HCT116 (cell line): ENCODE measurements around the gene P4HA2. TPM values are rescaled to one million over a fixed set of nuclear protein-coding genes. Genes with fewer than 3 reads are reported as not detected.

Source experiments
- ATAC-seq: fragments of 200-7000 bp; cut with Tn5 transposase; 2 replicates; pipeline ENCODE4 v1.9.1; 2020; ENCODE audit warnings: mild to moderate bottlenecking, moderate library complexity
- BruUV-seq: library from RNA; stranded (reverse); fragments of 400-500 nt; replicated peaks from 2 replicates; lab custom pipeline; 2021; lab: Mats Ljungman, UMichigan
- CTCF ChIA-PET: fragments of 300-600 bp; sonication (Branson Sonifier 250); formaldehyde crosslinking; loops from one replicate; lab custom pipeline; 2021; ENCODE audit warnings: antibody characterized with exemption; lab: Charles Lee
- POLR2A ChIA-PET: fragments of 300-600, 350-600 bp; sonication (Branson Sonifier 250); formaldehyde crosslinking; loops from one replicate; lab custom pipeline; 2021; ENCODE audit warnings: antibody characterized with exemption; lab: Charles Lee
- RAD21 ChIA-PET, 2 experiments: fragments of 300-600 bp; sonication (Branson Sonifier 250); formaldehyde crosslinking; loops; one replicate each; lab custom pipeline; 2023; ENCODE audit warnings: low total read pairs in 2 of 2; ENCODE audit not compliant: uncharacterized antibody in 2 of 2, unreplicated experiment in 2 of 2, low non-redundant PET in 1 of 2; lab: Charles Lee
- DNase-seq: peaks from one replicate; pipeline ENCODE4 v3.0.0-alpha.2; 2010; ENCODE audit warnings: low read depth, low spot score
- H2AFZ ChIP-seq: fragments of 200-600 bp; shearing (Covaris generic), sonication (generic); 2 replicates; pipeline ENCODE4 v1.6.1; 2017; ENCODE audit warnings: low read depth, mixed run types, mixed read lengths, antibody characterized with exemption, low read length; ENCODE audit not compliant: poor library complexity, severe bottlenecking
- H3K27ac ChIP-seq: 2 replicates; pipeline ENCODE4 v1.5.1; 2012; ENCODE audit warnings: low read depth, low read length
- H3K27me3 ChIP-seq: fragments of 200-600 bp; sonication (generic); 2 replicates; pipeline ENCODE4 v1.6.1; 2016; ENCODE audit warnings: mixed run types, low read length, mixed read lengths; ENCODE audit not compliant: insufficient read depth
- H3K36me3 ChIP-seq, 2 experiments: fragments of 200-500 bp in 1 of 2; fragments of 200-600 bp in 1 of 2; sonication (Bioruptor generic) in 1 of 2; sonication (generic) in 1 of 2; 2 replicates each; pipeline versions ENCODE4 v1.5.1 to v1.6.1; 2014 to 2016; ENCODE audit warnings: low read length in 2 of 2, inconsistent platforms in 1 of 2, mixed read lengths in 1 of 2, mixed run types in 1 of 2; ENCODE audit not compliant: insufficient read depth in 2 of 2, control insufficient read depth in 1 of 2
- H3K4me1 ChIP-seq, 2 experiments: fragments of 200-600 bp in 1 of 2; sonication (generic) in 1 of 2; 2 replicates each; pipeline versions ENCODE4 v1.5.1 to v1.6.1; 2012 to 2017; ENCODE audit warnings: low read length in 2 of 2, inconsistent platforms in 1 of 2, mild to moderate bottlenecking in 1 of 2, mixed read lengths in 1 of 2, mixed run types in 1 of 2, moderate library complexity in 1 of 2; ENCODE audit not compliant: insufficient read depth in 2 of 2, control insufficient read depth in 1 of 2
- H3K4me2 ChIP-seq: fragments of 200-600 bp; sonication (generic); 2 replicates; pipeline ENCODE4 v1.6.1; 2017; ENCODE audit warnings: mixed run types, low read length, mixed read lengths
- H3K4me3 ChIP-seq, 2 experiments: fragments of 200-600 bp in 1 of 2; sonication (generic) in 1 of 2; replicated peaks in 1 of 2; 2 replicates each; pipeline ENCODE4 v1.5.1; 2011 to 2016; ENCODE audit warnings: low read length in 2 of 2, control low read depth in 1 of 2, low read depth in 1 of 2, mild to moderate bottlenecking in 1 of 2, mixed read lengths in 1 of 2, mixed run types in 1 of 2
- H3K79me2 ChIP-seq: fragments of 200-600 bp; sonication (generic); 2 replicates; pipeline ENCODE4 v1.6.1; 2017; ENCODE audit warnings: mild to moderate bottlenecking, mixed run types, low read length, moderate library complexity, mixed read lengths; ENCODE audit not compliant: insufficient read depth
- H3K9ac ChIP-seq: fragments of 200-600 bp; sonication (generic); 2 replicates; pipeline ENCODE4 v1.6.1; 2016; ENCODE audit warnings: low read length, mixed read lengths
- H3K9me2 ChIP-seq: fragments of 200-600 bp; sonication (generic), shearing (Covaris generic); 2 replicates; pipeline ENCODE4 v1.6.1; 2017; ENCODE audit warnings: mixed run types, mild to moderate bottlenecking, moderate library complexity; ENCODE audit not compliant: insufficient read depth
- H3K9me3 ChIP-seq, 2 experiments: fragments of 200-500 bp in 1 of 2; fragments of 200-600 bp in 1 of 2; sonication (Bioruptor generic) in 1 of 2; sonication (generic) in 1 of 2; 2 replicates each; pipeline ENCODE4 v1.6.1; 2014 to 2017; ENCODE audit warnings: low read length in 2 of 2, mixed read lengths in 2 of 2, inconsistent platforms in 1 of 2, low read depth in 1 of 2, mild to moderate bottlenecking in 1 of 2, mixed run types in 1 of 2, moderate library complexity in 1 of 2; ENCODE audit not compliant: control insufficient read depth in 1 of 2, insufficient read depth in 1 of 2
- H4K20me1 ChIP-seq: fragments of 200-600 bp; sonication (generic), shearing (Covaris generic); 2 replicates; pipeline ENCODE4 v1.6.1; 2017; ENCODE audit warnings: mixed run types, mild to moderate bottlenecking, moderate library complexity; ENCODE audit not compliant: insufficient read depth
- EGR1 ChIP-seq: IDR thresholded peaks from 2 replicates; pipeline ENCODE4 v1.6.1; 2012; ENCODE audit warnings: low read depth
- EZH2 ChIP-seq: fragments of 200-600 bp; sonication (generic); IDR thresholded peaks from 2 replicates; pipeline ENCODE4 v1.6.1; 2017; ENCODE audit warnings: antibody characterized with exemption, mixed run types
- POLR2AphosphoS5 ChIP-seq: IDR thresholded peaks from 2 replicates; pipeline ENCODE4 v1.6.1; 2011; ENCODE audit warnings: mild to moderate bottlenecking, low read depth, low read length, moderate library complexity
- SIN3A ChIP-seq: IDR thresholded peaks from 2 replicates; pipeline ENCODE4 v1.6.1; 2012; ENCODE audit warnings: low read depth
- TCF7L2 ChIP-seq: IDR thresholded peaks from 2 replicates; pipeline ENCODE4 v1.7.0; 2011; ENCODE audit warnings: borderline replicate concordance, inconsistent platforms; ENCODE audit not compliant: insufficient read depth, insufficient read length; ENCODE audit errors: extremely low read depth
- YY1 ChIP-seq: IDR thresholded peaks from 2 replicates; pipeline ENCODE4 v1.6.1; 2011; ENCODE audit warnings: low read length, low read depth, moderate library complexity, mild to moderate bottlenecking; ENCODE audit not compliant: insufficient replicate concordance; ENCODE audit errors: extremely low read depth
- intact Hi-C: fragments of 100-400 bp; cut with micrococcal nuclease; formaldehyde crosslinking; loops from 2 replicates; pipeline ENCODE4 v1.10.0; 2022
- total RNA-seq: library from RNA; stranded (reverse); gene quantifications from one replicate; pipeline ENCODE4 v1.2.1, GENCODE V29; 2021; ENCODE audit not compliant: unreplicated experiment
- TF ChIP-seq, protein P1 (sequence below): IDR thresholded peaks from 2 replicates; pipeline ENCODE4 v1.6.1; 2012
- TF ChIP-seq, protein P2 (sequence below): IDR thresholded peaks from 2 replicates; pipeline ENCODE4 v1.6.1; 2011; ENCODE audit warnings: mild to moderate bottlenecking, low read length, moderate library complexity; ENCODE audit not compliant: insufficient replicate concordance; ENCODE audit errors: extremely low read depth

P4HA2 gene
- total RNA-seq, 1 experiment from 2014 or later, result 29.0 TPM

DNA sequence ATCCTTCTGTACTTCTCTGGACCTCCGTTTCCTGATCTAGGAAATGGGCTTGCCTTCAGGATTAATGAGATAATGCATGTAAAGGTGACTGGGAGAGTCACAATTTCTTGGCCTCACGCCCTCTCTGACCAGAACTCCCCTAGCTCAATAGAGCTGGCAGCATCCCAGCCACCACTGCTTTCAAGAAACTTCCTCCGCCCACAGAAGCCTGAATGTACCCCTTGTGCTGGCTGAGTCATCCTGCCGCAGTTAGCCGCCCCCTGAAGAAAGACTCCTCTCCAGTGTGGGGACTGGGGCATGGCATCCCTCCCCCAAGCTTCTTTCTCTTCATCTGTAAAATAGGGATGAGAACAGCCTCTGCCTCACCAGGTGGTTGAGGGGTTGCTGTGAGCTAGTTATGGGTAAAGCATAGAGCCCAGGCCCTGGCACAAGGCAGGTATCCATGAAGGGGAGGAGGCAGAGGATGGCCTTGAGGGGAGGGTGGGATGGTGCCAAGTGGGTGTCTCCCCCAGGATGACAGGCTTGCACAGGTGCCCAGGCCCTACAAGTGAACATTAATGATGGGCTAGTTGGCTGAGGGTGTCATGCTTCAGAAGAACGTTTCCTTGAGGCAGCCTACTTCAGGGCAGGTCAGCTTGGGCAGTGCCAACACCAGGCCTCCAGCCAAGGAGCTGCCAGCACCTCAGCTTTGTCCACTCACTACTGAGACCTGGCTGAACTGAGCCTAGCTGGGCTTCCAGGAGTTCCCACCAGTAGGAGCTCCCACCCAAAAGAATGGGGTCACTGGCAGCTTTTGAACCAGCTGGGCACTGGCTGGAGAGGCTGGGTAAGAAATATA lies 33.3 kb upstream of the P4HA2 start:
- Histone ChIP-seq H3K4me1 (peaks cover 27 to 74% of the 10 kb centered on the region in 2 experiments), H3K9ac (peak overlapping the region; percentile 27; the same call in 1 of the 2 replicates)
- intact Hi-C loops, result no loop called here
- CTCF ChIA-PET, result interaction anchor here (2.8 kb wide), 1 partner anchor 22 kb away, joined by 14 read pairs; no protein-coding TSS in a partner anchor
- ATAC-seq, result peak; percentile 69
- no peak for TF ChIP-seq EZH2
- no peak for TF ChIP-seq YY1
- TF ChIP-seq POLR2AphosphoS5, result peak; percentile 32
- TF ChIP-seq, all 23 proteins: peak for 1
- H3K4me3 ChIP-seq, result peak overlapping the region in 1 of 2 experiments; percentile 35; a peak in 2 of 4 replicates
- RAD21 ChIA-PET, result no interaction called here
- H3K79me2 ChIP-seq, result no peaks in the 10 kb centered on the region
- H3K4me2 ChIP-seq, result peak overlapping the region; percentile 75
- H3K27ac ChIP-seq, result peak overlapping the region; percentile 36
- peak; percentile 72 for DNase-seq
- H4K20me1 ChIP-seq, result no peaks in the 10 kb centered on the region
- peak overlapping the region; percentile 77 for H2AFZ ChIP-seq
- POLR2A ChIA-PET, result interaction anchor here (1.4 kb wide), 1 partner anchor 33 kb away, joined by 3 read pairs; the partner anchor contains the start of gene P4HA2
- H3K27me3 ChIP-seq, result no peaks in the 10 kb centered on the region
- no peaks in the 10 kb centered on the region for H3K9me2 ChIP-seq
- no TSS peak for BruUV-seq
- H3K9me3 ChIP-seq, result no peaks in the 10 kb centered on the region
- H3K36me3 ChIP-seq, result no peaks in the 10 kb centered on the region

DNA sequence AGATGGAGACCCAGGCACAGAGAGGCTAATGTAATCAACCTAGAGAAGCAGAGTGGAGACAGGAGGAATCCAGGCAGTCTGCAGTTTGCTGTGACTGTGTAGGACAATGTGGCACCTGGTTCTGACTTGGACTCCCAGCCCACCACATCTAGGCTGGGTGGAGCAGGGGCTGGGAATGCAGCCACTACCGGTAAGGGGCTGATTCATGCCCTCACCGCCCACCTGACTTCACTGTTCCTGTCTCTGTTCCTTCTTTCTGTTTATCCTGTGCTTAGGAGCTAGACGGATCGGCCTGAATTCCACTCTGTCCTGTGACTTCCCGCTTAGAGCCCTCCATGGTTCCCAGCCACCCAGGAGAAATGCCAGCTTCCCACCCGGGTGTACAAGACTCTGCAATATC lies 32.4 kb upstream of the P4HA2 start:
- Histone ChIP-seq H2AFZ (peak overlapping the region; percentile 77), H4K20me1 (no peaks in the 10 kb centered on the region), H3K9me3 (no peaks in the 10 kb centered on the region), H3K4me2 (peak overlapping the region; percentile 75), H3K27ac (peak overlapping the region; percentile 20), H3K79me2 (no peaks in the 10 kb centered on the region), H3K4me3 (peak overlapping the region in 1 of 2 experiments; percentile 35; a peak in 3 of 4 replicates), H3K9ac (peak overlapping the region; percentile 27), H3K9me2 (no peaks in the 10 kb centered on the region), H3K4me1 (peaks cover 27 to 65% of the 10 kb centered on the region in 2 experiments), H3K36me3 (no peaks in the 10 kb centered on the region), H3K27me3 (no peaks in the 10 kb centered on the region)
- DNase-seq (no peak), ATAC-seq (peak; percentile 32)
- peak; percentile 39; the same call in 1 of the 2 replicates for TF ChIP-seq POLR2AphosphoS5
- TF ChIP-seq SIN3A, result no peak
- TF ChIP-seq EGR1, result no peak
- TF ChIP-seq, protein P1, sequence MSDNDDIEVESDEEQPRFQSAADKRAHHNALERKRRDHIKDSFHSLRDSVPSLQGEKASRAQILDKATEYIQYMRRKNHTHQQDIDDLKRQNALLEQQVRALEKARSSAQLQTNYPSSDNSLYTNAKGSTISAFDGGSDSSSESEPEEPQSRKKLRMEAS, result no peak
- TF ChIP-seq TCF7L2, result no peak
- TF ChIP-seq, protein P2, sequence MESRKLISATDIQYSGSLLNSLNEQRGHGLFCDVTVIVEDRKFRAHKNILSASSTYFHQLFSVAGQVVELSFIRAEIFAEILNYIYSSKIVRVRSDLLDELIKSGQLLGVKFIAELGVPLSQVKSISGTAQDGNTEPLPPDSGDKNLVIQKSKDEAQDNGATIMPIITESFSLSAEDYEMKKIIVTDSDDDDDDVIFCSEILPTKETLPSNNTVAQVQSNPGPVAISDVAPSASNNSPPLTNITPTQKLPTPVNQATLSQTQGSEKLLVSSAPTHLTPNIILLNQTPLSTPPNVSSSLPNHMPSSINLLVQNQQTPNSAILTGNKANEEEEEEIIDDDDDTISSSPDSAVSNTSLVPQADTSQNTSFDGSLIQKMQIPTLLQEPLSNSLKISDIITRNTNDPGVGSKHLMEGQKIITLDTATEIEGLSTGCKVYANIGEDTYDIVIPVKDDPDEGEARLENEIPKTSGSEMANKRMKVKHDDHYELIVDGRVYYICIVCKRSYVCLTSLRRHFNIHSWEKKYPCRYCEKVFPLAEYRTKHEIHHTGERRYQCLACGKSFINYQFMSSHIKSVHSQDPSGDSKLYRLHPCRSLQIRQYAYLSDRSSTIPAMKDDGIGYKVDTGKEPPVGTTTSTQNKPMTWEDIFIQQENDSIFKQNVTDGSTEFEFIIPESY, result no peak
- BruUV-seq, result no TSS peak
- ChIA-PET POLR2A (interaction anchor here (1.4 kb wide), 2 partner anchors 10 to 32 kb away, joined by 3 to 4 read pairs; partner anchors contain the start of gene P4HA2), RAD21 (no interaction called here), CTCF (interaction anchor here (2.8 kb wide), 1 partner anchor 21 kb away, joined by 14 read pairs; no protein-coding TSS in a partner anchor)
- intact Hi-C loops, result no loop called here
